ENCODE results near the gene CUX1.
A peak's percentile ranks its signal among the peaks of the same experiment; 100 is the strongest.
"Not testable (repeated sequence)": the region's sequence is repeated elsewhere in the genome, so short reads cannot be mapped to it uniquely, and the experiment has no call there.

The CUX1 gene

DNA sequence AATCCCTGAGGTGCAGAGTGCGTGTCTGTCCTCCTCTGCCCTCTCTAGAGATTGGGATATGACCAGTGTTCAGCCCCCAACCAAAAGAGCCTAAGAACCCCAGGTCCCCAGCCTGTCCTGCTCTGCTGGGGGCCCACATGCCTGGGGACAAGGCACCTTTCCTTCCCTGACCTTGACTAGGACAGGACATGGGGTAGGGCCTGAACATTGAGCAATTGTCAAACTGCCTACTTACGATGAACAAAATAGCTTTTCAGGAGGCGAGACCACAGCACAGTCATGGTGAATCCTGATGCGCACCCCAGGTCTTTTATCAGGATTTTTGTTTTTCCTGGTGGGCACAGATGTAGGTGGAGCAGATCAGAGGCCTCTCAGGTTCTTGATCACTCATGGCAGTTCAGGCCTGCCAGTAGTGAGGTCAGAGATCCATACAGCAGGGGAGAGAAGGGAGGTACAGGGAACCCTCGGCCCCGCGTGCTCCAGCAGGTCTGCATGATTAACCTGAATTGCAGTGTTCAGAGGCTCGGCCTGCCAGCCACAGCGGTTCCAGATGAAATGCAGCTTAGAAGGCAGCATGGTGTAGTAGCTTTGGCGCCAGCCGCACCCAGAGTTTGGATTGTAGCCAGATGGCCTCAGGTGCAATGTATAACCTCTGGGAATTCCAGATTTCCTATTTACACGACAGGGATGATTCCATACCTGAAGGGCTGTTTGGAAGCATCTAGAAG, 191.3 kb downstream of the CUX1 start:
- no peak for DNase-seq (ENCODE audit: low spot score)

DNA sequence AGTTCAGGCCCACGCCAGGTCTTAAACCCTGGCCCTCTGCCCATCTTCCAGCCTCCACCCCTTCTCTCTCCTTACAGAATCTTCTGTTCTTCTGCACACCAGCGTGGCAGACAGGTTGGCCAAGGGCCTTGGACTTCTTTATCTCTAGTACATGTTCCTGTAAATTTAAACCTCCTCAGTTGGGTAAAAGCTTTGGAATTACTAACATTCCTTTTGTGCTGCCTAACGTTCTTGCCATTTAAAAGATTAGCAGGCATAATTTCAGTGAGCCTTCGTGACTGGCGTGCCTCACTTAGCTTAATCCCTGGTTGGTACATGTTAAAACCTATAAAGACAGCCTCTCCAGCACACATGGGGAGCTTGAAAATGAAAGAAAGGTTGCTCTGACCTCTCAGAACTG, 192.2 kb downstream of the CUX1 start:
- no peak for DNase-seq (ENCODE audit: low spot score)

DNA sequence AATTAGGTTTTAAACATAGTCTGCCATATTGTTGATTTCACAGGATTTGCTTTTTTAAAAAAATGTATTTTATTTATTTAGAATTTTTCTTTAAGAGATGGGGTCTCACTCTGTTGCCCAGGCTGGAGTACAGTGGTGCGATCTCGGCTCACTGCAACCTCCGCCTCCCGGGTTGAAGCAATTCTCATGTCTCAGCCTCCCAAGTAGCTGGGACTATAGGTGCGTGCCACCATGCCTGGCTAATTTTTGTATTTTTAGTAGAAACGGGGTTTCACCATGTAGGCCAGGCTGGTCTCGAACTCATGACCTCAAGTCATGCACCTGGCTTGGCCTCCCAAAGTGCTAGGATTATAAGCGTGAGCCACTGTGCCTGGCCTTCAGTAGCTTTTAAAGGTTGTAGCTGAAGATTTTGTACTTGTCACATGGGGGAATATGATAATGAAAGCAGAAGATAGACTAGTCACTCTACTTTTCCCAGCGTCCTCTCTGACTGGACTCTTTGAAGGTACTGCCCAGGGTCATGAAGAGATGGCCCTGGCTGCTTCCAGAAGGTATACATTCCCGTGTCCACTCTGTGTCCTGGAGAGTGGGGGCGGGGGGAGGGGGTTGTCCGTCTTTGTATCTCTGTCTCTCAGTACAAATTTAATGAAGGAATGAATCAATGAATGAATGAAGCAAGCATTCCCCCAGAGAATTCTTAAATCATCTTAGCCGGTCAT, 194.8 kb downstream of the CUX1 start:
- DNase-seq (ENCODE audit: low spot score) = not testable (repeated sequence)

DNA sequence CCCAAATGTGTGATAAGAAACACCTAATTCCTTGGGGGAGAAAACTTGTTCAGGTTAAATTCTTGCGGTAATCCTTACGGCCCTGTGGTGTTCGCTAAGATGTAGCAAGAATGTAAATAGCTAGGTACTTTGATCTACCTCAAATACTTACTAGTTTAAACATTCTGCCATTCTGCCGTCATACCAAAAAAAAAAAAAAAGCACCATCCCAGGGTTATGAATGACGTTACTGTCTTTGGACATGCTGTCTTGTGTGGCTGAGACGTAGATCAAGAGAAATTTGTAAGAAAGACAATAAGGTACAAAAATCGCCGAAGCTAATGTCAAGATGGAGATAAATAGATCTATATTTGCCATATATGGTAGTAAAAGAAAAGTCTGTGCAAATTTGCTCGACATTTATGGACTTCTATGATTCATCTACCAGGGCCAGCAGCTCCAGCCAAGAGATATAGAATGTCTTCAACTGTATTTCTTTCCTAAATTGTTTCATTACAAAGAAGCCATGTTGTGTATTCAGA, 195.6 kb downstream of the CUX1 start:
- no peak for DNase-seq (ENCODE audit: low spot score)

DNA sequence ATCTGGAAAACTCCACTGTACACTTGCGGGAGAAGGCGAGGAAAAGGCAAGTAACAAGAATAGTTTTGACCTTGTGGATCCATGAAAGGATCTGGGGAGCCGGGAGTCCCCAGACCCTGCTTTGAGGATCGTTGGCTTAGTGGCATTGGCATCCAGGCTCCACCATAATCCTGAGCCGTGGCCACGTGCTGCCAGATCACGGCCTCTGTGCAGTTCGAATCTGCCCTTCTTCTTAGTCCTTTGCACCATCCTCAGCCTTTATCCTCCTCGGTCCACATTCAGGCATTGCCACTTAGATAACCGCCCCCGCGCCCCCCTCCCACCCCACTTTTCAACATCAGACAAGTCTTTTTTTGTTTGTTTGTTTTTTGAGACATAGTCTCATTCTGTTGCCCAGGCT, 201.4 kb downstream of the CUX1 start:
- no peak for DNase-seq (ENCODE audit: low spot score)

DNA sequence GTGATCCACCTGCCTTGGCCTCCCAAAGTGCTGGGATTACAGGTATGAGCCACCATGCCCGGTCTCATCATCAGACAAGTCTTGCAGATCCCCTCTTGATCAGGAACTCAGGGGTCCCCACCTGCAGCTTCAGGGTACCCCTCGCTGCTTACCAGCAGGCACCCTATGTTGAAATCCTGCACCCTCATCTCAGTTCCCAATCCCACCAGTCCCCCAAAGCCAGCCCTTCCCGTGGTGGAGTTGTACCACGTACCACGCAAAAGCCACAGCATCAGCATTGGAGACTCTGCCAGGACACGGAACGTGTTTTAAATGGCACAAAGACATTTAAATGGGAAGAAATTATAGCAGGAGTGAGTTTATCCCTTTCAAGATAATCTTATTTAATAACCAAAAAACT, 202.0 kb downstream of the CUX1 start:
- no peak for DNase-seq (ENCODE audit: low spot score)

DNA sequence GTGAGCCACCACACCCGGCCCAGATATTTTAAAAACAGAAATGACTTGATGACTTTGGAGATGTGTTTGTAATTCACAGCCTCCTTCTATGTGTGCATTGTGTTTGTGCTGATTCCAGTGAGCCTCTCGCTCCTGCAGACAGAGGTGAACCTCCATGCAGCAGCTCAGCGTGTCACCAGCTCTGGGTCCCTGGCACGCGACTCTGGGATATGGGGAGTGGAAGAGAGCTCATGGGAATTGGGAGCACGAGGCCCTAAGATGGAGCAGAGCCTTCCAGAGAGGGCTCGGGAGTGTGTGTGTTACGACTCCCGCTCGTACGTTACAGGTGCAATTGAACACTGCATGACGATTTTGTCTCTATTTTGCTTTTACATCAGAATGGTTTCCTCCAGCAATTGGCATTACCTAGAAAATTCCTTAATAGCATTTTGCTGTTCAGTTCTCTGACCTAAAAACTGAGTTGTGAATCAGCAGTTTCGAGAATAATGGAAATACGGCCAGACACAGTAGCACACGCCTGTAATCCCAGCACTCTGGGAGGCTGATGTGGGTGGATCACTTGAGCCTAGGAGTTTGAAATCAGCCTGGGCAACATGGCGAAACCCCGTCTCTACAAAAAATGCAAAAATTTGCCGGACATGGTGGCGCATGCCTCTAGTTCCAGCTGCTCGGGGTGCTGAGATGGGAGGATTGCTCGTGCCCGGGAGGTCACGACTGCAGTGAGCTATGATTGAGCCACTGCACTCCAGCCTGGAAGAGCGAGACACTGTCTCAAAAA, 204.6 kb downstream of the CUX1 start:
- DNase-seq (ENCODE audit: low spot score) = no peak

DNA sequence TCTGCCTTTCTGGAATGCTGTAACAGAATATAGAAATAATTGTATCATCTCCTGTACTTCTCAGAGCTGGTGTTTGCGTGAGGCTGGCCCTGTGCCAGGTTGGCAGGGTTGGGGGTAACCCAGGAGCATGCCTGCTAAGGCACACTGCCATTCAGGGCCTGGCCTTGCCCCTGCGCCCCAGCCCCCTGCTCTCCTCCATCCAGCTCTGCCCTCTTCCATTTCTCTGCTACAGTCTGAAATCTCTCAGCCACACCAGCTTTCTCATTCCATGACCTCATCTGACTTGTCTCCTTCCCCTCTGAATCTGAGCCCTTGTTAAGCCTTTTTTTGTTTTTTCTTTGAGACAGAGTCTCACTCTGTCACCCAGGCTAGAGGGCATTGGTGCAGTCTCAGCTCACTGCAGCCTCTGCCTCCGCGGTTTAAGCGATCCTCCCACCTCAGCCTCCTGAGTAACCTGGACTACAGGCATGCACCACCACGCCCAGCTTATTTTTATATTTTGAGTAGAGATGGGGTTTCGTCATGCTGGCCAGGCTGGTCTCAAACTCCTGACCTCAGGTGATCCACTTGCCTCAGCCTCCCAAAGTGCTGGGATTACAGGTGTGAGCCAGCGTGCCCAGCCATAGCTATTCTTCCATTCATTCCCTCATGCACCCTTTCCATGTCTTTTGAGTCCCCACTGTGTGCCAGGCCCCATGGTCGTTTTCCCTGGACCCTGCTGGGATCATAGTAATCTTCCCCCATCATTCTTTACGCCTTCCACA, 206.8 kb downstream of the CUX1 start:
- no peak for DNase-seq (ENCODE audit: low spot score)

DNA sequence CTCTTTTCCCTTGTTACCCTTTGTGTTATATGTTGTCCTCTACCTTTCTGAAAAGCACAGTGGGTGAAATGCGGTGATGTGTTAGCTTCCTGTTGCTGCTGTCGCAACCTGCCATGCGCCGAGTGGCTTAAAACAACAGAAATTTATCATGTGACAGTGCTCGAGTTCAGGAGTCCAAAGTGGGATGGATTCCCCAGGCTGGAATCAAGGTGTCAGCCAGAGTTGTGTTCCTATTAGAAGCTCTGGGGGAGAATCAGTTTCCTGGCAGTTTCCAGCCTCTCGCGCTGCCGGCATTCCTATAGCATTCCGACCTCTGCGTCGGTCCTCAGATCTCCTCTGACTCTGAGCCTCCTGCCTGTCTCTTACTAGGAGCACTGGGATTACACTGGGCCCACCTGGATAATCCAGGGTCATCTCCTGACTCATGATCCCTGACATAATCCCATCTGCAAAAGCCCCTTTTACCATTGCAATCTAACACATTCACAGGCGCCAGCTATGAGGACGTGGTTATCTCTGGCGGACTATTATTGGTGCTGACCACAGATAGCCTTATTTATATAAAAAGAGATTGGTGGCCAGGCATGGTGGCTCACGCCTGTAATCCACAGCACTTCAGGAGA, 207.5 kb downstream of the CUX1 start:
- no peak for DNase-seq (ENCODE audit: low spot score)

DNA sequence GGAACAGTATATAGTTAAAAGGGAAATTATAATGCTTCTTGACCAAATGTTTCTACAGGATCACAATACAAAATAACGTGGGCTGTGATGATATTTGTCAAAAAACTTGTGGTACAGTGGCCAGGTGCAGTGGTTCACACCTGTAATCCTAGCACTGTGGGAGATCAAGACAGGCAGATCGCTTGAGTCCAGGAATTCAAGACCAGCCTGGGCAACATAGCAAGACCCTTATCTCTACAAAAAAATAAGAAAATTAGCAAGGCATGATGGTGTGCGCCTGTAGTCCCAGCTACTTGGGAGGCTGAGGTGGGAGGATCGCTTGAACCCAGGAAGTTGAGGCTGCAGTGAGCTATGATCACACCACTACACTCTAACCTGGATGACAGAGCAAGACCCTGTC, 208.4 kb downstream of the CUX1 start:
- DNase-seq (ENCODE audit: low spot score) = not testable (repeated sequence)

DNA sequence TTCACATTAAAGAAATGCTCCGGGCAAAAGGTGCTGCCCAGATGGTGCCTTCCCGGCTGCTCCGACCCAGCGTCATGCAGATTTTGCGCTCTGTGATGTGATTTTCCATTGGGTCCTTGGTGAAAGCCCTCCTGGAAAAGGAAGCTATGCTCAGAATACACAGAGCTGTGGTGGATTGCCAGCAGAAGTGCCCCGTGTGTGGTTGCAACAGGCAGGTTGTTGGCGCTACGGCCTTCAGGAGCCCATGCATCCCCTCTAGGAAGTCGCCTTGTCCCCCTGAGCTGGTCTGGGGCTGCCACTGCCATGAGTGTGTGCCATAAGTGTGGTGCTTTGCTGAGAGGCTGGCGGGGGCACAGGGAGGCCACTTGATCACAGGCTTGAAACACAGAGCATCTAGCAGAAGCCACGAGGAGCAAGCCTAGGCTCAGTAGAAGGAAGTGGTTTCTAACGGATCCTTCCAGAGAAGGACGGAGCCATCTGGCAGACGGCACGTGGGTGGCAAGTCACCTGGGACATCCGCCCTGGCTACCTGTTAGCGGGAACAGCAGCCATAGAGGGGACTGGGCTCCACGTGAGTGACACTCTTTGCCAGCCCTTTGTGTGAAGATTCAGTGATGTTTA, 210.9 kb downstream of the CUX1 start:
- DNase-seq (ENCODE audit: low spot score) = no peak

DNA sequence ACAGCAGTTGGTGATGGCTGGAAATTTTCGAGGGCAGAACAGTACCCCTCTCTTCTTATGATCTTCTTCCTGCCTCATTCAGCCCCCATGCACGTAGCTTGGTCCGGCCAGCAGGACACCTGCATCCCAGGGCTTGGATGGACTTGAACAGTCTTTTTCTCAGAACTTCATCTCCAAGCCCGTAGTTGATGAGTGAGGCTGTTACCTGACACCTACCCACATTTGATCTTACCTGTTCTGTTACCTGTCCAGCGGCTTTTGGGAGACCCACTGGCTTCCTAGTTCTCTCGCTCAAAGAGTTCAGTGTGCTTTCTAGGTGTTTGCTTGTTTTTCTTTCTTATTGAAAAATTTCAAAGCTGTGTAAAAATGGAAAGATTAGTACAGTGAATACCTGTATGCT, 212.2 kb downstream of the CUX1 start:
- DNase-seq (ENCODE audit: low spot score) = no peak

DNA sequence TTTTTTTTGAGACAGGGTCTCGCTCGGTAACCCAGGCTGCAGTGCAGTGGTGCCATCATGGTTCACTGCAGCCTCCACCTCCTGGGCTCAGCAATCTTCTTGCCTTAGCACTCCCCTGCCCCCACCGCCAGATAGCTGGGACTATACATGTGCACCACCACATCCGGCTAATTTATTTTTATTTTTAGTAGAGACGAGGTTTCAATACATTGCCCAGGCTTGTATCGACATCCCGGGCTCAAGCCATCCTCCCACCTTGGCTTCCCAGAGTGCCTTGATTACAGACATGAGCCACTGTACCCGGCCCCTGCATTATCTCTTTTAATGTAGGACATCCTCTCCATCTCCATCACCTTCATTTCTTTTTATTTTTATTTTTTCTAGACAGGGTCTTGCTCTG, 213.3 kb downstream of the CUX1 start:
- no peak for DNase-seq (ENCODE audit: low spot score)

DNA sequence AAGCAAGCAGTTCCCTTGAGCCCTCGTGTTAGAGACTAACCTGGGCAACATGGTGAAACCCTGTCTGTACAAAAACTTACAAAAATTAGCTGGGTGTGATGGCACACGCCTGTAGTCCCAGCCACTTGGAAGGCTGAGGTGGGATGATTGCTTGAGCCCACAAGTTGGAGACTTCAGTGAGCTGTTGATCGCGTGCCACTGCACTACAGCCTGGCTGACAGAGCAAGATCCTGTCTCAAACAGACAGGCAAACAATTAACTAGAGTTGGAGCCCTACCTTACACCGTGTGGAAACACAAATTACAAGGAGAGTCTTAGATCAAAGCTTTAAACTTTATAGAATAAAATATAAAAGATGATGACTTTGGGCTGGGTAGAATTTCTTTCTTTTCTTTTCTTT, 219.5 kb downstream of the CUX1 start:
- DNase-seq (ENCODE audit: low spot score) = no peak

DNA sequence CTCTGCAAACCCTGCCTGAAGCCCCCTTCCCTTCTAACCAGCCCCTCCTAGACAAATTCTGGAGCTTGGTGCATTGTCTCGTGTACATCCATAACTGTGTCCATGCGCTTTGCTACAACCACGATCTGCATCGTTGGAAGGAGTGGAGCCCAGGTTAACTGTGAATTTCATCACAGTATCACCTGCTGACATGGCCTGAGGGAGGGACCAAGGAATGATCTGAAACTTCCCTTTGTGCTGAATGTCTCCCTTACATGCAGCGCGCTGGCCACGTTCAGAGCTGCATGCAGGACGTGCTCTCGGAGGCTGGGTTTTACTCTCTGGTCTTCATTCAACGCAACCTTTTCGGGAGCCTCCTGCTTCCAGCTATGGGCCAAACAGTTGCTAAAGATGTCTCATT, 222.3 kb downstream of the CUX1 start:
- DNase-seq (ENCODE audit: low spot score) = no peak

DNA sequence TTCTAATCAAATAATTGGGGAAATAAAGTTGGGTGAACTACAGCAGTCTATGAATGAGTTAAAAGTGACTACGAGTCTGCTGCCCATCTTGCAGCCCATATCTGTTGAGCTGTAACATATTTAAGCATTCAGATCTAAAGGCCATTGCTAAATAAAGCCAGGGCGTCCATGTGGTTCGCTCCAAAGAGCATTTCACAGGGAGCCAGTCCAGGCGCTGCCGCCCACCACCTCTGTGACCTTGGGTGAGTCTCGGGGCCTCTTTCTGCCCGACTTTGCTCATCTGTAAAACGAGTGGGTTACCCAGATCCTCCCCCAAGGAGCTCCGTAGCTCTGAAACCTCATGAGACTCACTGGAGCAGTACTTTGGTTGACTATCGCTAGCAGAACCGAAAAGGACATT, 223.1 kb downstream of the CUX1 start:
- DNase-seq (ENCODE audit: low spot score) = no peak

DNA sequence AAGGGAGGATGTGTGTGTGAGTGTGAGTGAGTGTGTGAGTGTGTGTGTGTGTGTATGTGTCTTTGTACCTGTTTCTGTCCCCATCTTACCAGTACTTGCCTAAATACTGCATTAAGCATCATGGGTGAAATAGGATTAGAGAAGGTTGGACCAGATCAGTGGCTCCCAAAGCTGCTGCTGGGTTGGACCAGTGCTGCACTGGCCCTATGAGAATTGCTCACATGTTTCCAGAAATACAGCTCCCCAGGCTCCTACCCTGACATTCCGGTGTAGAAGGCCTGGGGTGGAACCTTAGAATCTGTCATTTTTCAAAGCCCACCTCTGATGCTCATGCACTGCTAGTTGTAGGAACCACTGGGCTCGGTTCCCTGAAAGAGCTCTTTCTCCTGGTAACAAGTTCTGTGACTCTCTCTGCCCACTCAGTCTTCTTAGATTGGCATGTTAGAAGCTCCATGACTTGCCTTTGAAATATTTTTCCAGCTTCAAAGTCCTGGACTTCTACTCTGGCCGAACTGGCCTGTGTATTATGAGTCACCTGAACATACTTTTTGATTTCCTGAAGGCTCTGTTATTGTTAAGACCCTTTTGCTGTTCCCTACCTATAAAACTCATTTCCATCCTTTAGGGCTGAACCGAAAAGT, 224.7 kb downstream of the CUX1 start:
- no peak for DNase-seq (ENCODE audit: low spot score)

DNA sequence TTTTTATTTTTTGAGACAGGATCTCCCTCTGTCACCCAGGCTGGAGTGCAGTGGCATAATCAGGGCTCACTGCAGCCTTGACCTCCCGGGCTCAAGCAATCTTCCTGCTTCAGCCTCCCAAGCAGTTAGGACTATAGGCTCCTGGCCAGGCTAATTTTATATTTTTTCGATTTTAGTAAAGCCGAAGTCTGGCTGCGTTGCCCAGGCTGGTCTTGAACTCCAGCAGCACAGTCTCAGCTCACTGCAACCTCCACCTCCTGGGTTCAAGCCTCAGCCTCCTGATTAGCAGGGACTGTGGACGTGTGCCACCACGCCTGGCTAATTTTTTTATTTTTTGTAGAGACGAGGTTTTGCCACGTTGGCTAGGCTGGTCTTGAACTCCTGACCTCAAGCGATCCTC, 225.4 kb downstream of the CUX1 start:
- DNase-seq (ENCODE audit: low spot score) = not testable (repeated sequence)

DNA sequence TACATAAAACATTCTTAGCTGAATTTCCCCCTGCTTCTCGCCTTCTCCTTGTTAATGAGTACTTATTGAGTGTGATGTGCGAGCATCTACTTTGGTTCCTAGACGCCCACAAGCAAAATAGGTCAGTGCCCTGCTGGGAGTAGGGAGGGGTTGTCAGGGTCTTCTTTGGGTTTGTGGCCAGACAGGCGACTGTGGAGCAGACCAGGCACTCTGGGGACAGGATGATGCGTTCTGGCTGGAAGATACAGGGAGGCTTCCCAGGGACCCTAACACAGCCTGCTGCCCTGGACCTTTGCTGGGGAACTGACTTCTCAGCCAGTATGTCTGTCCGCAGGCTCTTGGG, 227.2 kb downstream of the CUX1 start:
- DNase-seq (ENCODE audit: low spot score) = no peak

DNA sequence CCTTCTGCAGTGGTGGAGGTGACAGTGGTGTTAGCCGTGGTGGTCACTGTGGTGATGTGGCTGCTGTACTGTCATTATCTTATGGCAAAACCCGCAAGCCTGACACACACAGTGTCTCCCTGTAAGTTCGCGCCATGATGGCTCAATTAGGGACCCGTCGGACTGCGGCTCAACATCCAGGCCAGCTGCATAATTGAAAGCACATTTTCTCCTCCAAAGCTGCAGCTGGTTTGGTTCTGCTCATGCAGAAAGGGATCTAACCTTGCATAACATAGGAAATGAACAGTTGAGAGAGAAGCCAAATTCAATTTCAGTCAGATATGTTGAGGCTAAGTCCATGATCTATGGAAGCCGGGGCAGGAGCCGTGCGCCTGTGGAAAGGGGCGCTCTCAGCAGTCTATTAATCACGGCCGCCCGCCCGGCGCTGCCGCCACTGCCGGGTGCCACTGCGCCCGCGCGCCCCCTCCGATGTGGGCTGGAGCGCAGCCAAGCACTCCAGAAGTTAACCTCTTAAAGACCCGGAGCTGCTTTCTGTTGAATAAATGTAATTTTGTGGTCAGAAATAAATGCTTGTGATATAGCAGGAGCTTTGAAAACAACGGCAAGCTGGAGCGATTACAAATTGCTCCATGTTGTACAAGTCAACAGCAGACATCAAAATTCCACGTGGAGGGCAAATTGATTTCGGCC, 227.7 kb downstream of the CUX1 start:
- DNase-seq (ENCODE audit: low spot score) = peak; percentile 77

Measured in left forelimb (tissue), 1 donor.